Osteoblast (primary cell): Measurements from ENCODE around the gene CNDP2. TPM values are rescaled to one million over a fixed set of nuclear protein-coding genes. Genes with fewer than 3 reads are reported as not detected.

ENCODE experiments used
- DNase-seq: peaks from one replicate; pipeline ENCODE4 v3.0.0; 2011; ENCODE audit warnings: low spot score, mixed read lengths; ENCODE audit not compliant: insufficient read length; ENCODE audit errors: missing footprints
- H2AFZ ChIP-seq: 2 replicates; pipeline ENCODE4 v1.6.0; 2011; ENCODE audit warnings: mild to moderate bottlenecking, low read length
- H3K27ac ChIP-seq: 2 replicates; pipeline ENCODE4 v1.5.1; 2011; ENCODE audit warnings: mild to moderate bottlenecking, low read depth, low read length, moderate library complexity
- H3K27me3 ChIP-seq: 2 replicates; pipeline ENCODE4 v1.6.0; 2012; ENCODE audit warnings: mild to moderate bottlenecking, control low read depth, inconsistent platforms, low read length, moderate library complexity; ENCODE audit not compliant: insufficient read depth
- H3K36me3 ChIP-seq: 2 replicates; pipeline ENCODE4 v1.5.1; 2011; ENCODE audit warnings: mild to moderate bottlenecking, low read length, control low read depth, moderate library complexity; ENCODE audit not compliant: insufficient read depth
- H3K4me1 ChIP-seq: 2 replicates; pipeline ENCODE4 v1.5.1; 2011; ENCODE audit warnings: mild to moderate bottlenecking, low read length, control low read depth, moderate library complexity; ENCODE audit not compliant: insufficient read depth
- H3K4me2 ChIP-seq: 2 replicates; pipeline ENCODE4 v1.6.0; 2011; ENCODE audit warnings: mild to moderate bottlenecking, low read length; ENCODE audit not compliant: insufficient read depth
- H3K4me3 ChIP-seq: fragments of 200-600 bp; sonication (generic); 3 replicates; pipeline ENCODE4 v1.5.1; 2012; ENCODE audit warnings: mild to moderate bottlenecking, low read length, inconsistent platforms; ENCODE audit not compliant: insufficient read depth
- H3K79me2 ChIP-seq: 2 replicates; pipeline ENCODE4 v1.6.0; 2012; ENCODE audit warnings: mild to moderate bottlenecking, low read length, control low read depth, inconsistent platforms; ENCODE audit not compliant: insufficient read depth
- H3K9me3 ChIP-seq: 2 replicates; pipeline ENCODE4 v1.5.1; 2011; ENCODE audit warnings: low read depth, low read length, control low read depth
- H4K20me1 ChIP-seq: 2 replicates; pipeline ENCODE4 v1.6.0; 2012; ENCODE audit warnings: mild to moderate bottlenecking, low read length, control low read depth; ENCODE audit not compliant: insufficient read depth
- CTCF ChIP-seq: IDR thresholded peaks from 2 replicates; pipeline ENCODE4 v1.5.1; 2011; ENCODE audit warnings: mild to moderate bottlenecking, low read depth, low read length, moderate library complexity; ENCODE audit errors: extremely low read depth
- total RNA-seq: library from RNA; depleted of rRNA; stranded (reverse); fragments of >200 nt; gene quantifications from 2 replicates; pipeline ENCODE4 v1.2.3, GENCODE V29; 2012

The CNDP2 gene
- total RNA-seq, 1 donor: 25.3 TPM

GRCh38 chr18:74529811-74530583 lies 33.8 kb downstream of the CNDP2 start:
- Histone ChIP-seq H4K20me1 (no peaks in the 10 kb centered on the region), H3K9me3 (no peaks in the 10 kb centered on the region), H3K27me3 (peaks cover 5% of the 10 kb centered on the region), H3K4me1 (no peaks in the 10 kb centered on the region), H2AFZ (no peak overlapping the region), H3K4me2 (no peak overlapping the region), H3K79me2 (no peaks in the 10 kb centered on the region), H3K36me3 (no peaks in the 10 kb centered on the region), H3K4me3 (no peak overlapping the region), H3K27ac (no peak overlapping the region)
- no peak for TF ChIP-seq CTCF
- no peak for DNase-seq

DNA sequence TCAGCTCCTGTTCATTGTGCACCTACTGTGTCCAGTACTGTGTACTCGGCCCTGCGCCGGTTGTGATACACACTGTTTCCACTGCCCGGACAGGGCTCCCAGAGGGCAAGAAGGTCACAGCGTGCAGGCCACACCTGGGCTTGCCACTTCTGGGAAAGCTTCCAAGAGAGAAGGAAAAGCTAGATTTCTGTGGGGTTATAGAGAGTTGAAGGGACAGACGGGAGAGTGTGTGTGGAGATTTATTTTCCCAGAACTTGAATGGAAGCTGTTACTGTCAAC lies 34.4 kb downstream of the CNDP2 start:
- Histone ChIP-seq H3K27ac (no peak overlapping the region), H3K4me3 (no peak overlapping the region), H3K4me1 (no peaks in the 10 kb centered on the region), H3K79me2 (no peaks in the 10 kb centered on the region), H2AFZ (no peak overlapping the region), H3K27me3 (peaks cover 5% of the 10 kb centered on the region), H4K20me1 (no peaks in the 10 kb centered on the region), H3K4me2 (no peak overlapping the region), H3K36me3 (no peaks in the 10 kb centered on the region), H3K9me3 (no peaks in the 10 kb centered on the region)
- TF ChIP-seq CTCF: no peak
- DNase-seq: no peak

- TF ChIP-seq CTCF: no peak
- H3K9me3 ChIP-seq: no peaks in the 10 kb centered on the region
- H3K27ac ChIP-seq: no peak overlapping the region
- no peak overlapping the region for H2AFZ ChIP-seq
- H3K36me3 ChIP-seq: no peaks in the 10 kb centered on the region
- peaks cover 5% of the 10 kb centered on the region for H3K27me3 ChIP-seq
- no peaks in the 10 kb centered on the region for H3K79me2 ChIP-seq
- no peak for DNase-seq
- no peak overlapping the region for H3K4me2 ChIP-seq
- no peaks in the 10 kb centered on the region for H4K20me1 ChIP-seq
- H3K4me3 ChIP-seq: no peak overlapping the region
- H3K4me1 ChIP-seq: no peaks in the 10 kb centered on the region
Measured at GRCh38 chr18:74531043-74531442, 34.9 kb downstream of the CNDP2 start.

DNA sequence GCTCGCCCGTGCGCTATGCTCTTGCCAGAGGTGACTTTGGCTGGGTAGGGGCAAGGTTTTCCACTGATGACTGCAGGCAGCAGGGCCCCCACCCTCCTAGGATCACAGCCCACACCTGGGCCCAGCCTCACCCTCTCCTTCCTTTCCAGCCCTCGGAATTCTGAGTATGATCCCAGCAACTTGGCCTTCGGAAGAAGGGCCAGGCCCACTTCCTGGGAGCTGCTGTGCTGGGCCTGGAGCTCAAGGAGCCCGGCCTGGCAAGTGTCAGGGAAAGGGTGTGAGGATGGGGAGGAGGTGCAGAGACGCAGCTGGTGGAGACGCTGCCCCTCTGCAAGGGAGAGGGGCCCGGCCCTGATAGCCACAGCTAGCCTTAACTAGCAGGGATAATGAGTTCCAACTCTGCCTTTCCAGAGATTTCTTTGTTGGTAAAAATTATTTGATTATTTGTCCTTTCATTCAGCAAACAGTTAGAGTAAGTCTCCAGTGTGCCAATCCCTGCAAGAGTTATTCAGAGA lies 36.4 kb downstream of the CNDP2 start:
- H3K79me2 ChIP-seq: no peaks in the 10 kb centered on the region
- H3K4me1 ChIP-seq: no peaks in the 10 kb centered on the region
- no peaks in the 10 kb centered on the region for H3K9me3 ChIP-seq
- no peak for TF ChIP-seq CTCF
- no peak overlapping the region for H3K4me2 ChIP-seq
- DNase-seq: no peak
- H3K36me3 ChIP-seq: no peaks in the 10 kb centered on the region
- H3K4me3 ChIP-seq: no peak overlapping the region
- H2AFZ ChIP-seq: no peak overlapping the region
- H3K27ac ChIP-seq: no peak overlapping the region
- no peaks in the 10 kb centered on the region for H4K20me1 ChIP-seq
- H3K27me3 ChIP-seq: peaks cover 5% of the 10 kb centered on the region
